ENCODE data around the gene OGFOD3. TPM values are rescaled to one million over a fixed set of nuclear protein-coding genes. Genes with fewer than 3 reads are reported as not detected.
A peak's percentile ranks its signal among the peaks of the same experiment; 100 is the strongest.
"Not testable (repeated sequence)": the region's sequence is repeated elsewhere in the genome, so short reads cannot be mapped to it uniquely, and the experiment has no call there.

Gene OGFOD3
- total RNA-seq, 1 donor from 2014 or later = 15.9 TPM

DNA sequence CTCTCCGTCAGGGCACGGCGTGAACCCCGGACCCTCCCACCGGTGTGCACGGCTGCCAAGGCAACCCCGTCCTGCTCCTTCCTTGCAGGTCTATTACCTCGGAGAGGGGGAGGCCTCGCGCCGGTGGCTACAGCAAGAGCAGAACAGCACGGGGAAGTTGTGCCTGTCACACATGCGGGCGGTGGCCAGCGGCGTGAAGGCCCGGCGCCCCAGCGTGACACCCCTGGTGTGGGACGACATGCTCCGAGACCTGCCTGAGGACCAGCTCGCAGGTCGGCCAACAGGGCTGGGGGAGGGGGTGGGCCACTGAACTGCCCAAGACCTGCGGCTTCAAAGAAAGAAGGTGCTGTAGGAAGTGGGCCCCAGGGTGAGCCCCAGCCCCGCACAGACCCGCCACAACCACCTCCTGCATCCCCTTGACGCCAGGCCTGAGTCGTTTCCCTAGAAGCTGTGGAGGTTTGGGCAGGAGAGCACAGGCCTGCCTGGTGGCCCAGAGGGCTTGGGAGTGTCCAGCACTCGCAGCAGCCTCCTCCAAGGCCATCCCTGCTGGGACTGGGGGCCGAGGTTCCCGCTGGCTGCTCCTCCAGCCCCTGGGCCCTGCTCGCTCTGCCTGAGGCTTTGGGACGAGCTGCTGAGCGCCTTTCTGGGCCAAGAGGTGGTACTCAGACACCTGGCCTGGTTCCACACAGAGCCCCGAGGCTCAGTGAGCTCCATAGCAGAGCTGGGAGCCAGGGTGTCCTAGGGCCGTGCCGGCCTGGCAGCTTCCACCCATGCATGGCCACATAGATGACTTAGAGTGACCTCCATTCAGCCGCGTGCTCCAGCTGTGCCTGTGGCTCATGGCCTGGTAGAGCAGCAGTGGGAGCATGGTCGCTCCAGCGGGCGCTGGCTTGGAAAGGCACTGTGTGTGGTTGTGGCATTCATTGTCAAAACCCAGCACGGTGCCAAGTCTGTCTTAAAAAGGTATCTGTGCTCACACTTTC lies 17.5 kb upstream of the OGFOD3 start:
- DNase-seq (ENCODE audit: low spot score in 2 of 2) (no peak), FAIRE-seq (no peak)

DNA sequence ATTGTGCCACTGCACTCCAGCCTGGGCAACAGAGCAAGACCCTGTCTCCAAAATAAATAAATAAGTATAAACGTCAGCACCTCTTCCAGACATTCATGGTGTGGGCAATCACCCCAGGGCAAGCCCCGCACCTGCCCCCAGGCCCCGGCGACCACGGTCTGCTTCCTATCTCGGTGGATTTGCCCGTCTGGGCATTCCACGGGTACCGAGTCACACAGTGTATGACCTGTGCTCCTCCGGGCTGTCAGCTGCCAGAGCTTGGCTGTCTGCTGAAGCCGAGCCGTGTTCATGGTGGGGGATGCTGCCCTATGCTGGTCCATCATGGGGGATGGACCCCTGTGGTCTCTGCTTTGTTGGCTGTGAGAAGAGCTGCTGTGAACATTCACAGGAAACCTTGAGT lies 16.7 kb upstream of the OGFOD3 start:
- FAIRE-seq = no peak
- DNase-seq (ENCODE audit: low spot score in 2 of 2) = no peak

DNA sequence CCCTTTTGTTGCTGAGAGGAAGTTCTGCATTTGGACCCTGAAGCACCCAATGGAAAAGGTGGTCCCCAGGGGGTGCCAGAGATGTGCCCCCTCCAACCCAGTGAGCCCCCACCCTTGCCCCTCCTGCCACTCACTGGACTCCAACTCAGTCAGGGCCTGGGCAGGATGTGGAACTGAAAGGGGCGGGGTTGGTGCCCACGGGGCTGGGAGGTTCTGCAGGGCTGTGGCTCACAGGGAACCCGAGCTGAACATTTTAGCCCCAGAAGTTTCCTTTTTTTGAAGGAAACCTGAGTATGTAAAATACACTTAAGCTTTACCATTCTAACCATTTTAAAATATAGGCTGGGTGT lies 15.8 kb upstream of the OGFOD3 start:
- FAIRE-seq (no peak), DNase-seq (ENCODE audit: low spot score in 2 of 2) (no peak)

DNA sequence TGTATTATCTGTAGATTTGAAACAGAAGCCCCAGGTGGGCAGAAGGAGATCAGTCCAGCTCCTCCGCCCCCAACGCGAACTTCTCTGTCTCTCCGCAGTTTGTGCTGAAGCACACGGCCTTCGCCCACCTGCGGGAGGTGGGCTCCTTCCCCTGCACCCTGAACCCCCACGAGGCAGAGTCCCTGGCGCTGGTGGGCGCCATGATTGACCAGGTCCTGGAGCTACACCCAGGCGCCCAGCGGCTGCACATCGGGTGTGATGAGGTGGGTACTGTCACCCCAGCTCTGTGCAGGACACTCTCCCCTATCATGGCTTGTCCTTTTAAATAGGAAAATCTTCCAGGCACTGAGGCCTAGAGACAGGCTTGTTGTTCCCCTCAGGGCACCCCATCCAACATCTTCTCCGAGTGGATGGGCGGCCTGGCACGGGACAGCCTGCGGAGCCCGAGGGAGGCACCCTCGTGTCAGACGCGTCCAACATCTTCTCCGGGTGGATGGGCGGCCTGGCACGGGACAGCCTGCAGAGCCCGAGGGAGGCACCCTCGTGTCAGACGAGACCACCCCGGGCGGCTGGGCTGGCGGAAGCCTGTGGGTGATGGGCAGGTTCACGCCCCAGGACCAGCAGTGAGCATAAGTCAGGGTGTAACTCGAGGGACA lies 15.3 kb upstream of the OGFOD3 start:
- FAIRE-seq (no peak), DNase-seq (ENCODE audit: low spot score in 2 of 2) (no peak)

DNA sequence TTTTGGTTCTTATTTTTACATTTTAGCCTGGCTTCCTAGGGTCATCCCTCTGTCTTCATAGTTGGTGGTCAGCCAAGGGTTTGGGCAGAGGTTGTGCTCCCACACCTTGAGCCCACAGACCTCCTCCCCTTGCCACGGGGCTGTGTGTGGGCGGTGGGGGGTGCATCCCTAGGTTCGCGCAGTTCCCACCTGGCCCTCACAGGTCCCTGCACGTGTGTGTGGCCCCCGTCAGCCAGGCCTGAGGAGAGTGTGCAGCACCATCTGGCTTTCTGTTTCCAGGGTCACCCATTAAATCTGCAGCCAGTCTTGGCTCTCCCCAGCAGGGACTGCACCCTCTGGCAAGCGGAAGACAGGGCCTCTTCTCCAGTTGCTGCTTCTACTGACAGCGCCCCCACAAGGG lies 13.6 kb upstream of the OGFOD3 start:
- no peak for DNase-seq (ENCODE audit: low spot score in 2 of 2)
- FAIRE-seq = no peak

DNA sequence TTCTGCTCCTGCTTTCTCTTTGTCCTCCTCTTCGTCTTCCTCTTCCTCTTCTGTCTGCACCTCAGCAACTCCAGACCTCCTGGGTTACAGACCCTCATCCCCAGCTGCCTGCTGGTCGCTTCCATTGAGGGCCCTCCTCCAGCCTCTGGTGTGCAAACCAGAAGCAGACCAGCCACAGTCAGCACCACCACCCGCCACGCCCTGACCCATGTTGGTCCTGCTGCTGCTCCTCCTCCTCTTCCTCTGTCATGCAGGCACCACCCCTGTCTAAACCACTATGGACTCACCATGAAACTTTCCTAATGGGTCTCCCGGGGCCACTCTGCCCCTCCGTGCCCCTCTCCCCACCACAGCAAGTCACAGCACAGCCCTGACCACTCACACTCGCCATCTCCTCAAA lies 11.4 kb upstream of the OGFOD3 start:
- FAIRE-seq (no peak), DNase-seq (ENCODE audit: low spot score in 2 of 2) (no peak)

DNA sequence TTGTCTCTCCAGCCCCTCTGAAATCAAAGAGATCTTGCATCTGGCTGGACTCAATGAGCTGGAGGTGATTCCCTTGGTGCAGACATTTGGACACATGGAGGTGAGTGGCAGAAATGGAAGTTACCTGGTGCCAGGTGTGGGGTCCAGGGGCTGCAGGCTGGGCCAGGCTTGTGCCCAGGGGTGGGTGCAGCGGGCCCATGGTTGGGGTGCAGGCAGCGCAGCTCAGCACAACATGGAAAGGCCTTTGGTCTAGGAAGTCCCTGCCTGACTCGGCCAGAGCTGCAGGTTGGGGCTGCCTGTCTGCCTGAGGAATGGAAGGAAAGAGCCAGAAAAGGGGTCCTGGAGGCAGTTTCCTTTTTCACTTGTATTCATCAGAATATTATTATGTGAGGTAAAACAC lies 10.2 kb upstream of the OGFOD3 start:
- FAIRE-seq = no peak

DNA sequence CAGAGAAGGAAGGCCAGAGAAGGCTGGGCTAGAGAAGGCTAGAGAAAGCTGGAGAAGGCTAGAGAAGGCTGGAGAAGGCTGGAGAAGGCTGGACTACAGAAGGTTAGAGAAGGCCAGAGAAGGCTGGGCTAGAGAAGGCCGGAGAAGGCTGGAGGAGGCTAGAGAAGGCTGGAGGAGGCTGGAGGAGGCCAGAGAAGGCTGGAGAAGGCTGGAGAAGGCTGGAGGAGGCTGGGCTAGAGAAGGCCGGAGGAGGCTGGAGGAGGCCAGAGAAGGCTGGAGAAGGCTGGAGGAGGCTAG lies 6.4 kb upstream of the OGFOD3 start:
- no peak for FAIRE-seq
- DNase-seq (ENCODE audit: low spot score in 2 of 2) = no peak

More for the DNA sequence above, 10.2 kb upstream of the OGFOD3 start:
- no peak for DNase-seq (ENCODE audit: low spot score in 2 of 2)

DNA sequence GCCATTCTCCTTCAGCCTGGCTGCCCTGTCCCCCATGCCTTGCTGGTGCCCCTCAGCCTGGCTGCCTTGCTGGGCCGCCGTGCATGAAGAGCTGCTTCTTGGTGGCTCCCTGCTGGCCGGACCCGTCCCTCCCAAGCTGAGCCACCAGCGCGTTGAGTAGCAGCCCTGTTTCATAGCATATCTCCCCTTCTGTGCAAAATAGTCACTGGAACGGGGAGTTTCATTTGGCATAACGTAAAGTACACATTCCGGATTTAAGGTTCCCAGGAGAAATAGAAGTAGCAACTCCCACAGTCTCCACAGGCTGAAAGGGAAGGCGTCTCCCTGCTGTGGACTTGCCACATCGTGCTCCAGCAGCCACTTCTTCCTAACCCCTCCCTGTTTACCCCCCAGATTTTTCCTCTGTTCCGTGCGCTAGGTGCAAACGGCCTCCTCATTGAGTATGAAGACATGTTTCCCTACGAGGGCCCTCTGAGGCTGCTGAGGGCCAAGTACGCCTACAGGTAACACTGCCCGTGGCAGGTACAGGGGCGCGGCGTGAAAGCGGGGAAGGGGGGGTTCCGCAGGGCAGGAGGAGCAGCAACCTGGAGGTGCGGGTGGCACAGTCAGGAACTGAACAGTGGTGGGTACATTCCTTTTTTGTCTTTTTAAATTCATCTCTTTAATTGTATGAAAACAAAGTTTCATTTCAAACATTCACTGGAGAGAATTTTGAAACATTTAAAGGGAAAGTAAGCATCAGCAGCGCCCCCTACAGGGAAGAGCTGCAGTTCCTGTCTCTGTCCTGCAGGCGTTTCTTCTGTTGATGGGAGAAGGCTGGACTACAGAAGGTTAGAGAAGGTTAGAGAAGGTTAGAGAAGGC lies 5.8 kb upstream of the OGFOD3 start:
- FAIRE-seq (no peak), DNase-seq (ENCODE audit: low spot score in 2 of 2) (no peak)

DNA sequence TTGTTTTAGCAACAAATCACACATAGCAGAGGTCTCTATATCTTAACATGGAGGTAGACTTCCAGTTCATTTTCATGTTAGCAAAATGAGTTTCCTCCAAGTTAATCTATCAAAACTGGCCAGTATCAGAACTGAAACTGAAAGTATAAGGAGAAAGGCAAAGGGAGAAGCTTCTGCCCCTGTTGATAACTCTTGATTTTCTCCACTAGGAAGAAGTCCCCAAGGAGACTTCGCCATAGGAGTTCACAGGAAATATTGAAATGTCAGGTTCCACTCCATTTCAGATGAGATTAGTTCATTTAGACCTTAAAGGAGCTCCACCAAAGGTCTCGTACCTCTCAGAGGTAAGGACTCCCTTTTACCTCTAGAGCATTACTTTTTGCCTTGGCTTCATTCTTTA lies 1.2 kb upstream of the OGFOD3 start:
- FAIRE-seq (no peak), DNase-seq (ENCODE audit: low spot score in 2 of 2) (no peak)

DNA sequence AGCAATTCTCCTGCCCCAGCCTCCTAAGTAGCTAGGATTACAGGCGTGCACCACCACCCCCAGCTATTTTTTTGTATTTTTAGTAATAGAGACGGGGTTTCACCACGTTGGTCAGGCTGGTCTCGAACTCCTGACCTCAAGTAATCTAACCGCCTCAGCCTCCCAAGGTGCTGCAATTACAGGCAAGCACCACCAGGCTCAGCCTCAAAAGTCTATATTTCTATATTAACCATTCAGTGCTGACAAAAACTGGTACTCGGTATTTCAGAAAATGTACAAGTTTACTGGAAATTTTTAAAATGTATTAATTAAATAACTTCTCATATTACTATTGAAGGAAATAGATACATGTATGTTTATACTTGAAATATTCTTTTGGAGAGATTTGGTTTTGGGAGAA lies 1.6 kb downstream of the OGFOD3 start:
- DNase-seq (ENCODE audit: low spot score in 2 of 2) = no peak
- FAIRE-seq = no peak

DNA sequence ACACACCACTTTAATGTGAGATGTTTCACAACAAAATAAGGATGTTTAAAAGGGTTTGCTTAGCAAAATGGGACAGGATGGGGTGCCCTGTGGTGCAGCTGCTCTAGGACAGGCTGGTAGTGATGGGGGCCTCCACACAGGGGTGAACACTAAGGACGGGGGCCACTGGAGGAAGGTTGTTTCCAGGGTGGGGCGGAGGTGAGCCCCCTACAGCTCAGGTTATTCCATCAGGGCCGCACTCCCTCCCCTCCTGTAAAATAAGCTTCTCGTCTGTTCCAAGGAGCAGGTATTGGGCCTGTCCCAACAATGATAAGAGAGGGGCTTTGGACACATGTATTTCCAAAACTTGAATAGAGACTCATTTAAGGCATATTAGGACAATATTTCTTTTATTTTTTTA lies 2.1 kb downstream of the OGFOD3 start:
- no peak for DNase-seq (ENCODE audit: low spot score in 2 of 2)
- no peak for FAIRE-seq

DNA sequence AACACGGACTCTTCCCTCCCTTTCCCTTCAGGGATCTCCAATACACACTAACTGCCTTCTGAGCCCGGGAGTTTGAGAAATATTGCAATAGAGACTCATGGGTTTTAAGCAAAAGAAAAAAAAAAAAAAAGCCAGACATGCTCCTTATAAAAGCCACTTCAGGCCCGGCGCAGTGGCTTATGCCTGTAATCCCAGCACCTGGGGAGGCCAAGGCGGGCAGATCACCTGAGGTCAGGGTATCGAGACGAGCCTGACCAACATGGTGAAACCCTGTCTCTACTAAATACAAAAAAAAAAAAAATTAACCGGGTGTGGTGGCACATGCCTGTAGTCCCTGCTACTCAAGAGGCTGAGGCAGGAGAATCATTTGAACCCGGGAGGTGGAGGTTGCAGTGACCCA lies 2.6 kb downstream of the OGFOD3 start:
- no peak for DNase-seq (ENCODE audit: low spot score in 2 of 2)
- FAIRE-seq = no peak

DNA sequence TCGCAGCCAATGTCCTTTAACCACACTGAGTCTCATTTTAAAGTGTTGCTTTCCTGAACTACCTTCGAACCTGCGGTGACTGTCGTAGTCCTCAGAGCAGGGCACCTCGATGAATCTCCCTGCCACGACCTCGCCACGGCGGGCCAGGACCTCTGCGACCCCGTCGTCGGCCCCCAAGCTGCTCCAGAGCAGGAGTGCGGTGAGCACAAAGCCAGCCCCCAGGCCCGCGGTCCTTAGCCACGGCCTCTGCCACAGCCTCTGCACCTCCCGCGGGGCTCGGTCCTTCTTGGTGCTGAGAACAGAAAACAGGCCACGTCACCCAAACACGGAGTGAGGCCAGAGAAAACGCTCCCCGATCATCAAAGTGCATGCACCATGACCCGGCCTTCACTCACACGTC lies 3.0 kb downstream of the OGFOD3 start:
- FAIRE-seq (no peak), DNase-seq (ENCODE audit: low spot score in 2 of 2) (no peak)

DNA sequence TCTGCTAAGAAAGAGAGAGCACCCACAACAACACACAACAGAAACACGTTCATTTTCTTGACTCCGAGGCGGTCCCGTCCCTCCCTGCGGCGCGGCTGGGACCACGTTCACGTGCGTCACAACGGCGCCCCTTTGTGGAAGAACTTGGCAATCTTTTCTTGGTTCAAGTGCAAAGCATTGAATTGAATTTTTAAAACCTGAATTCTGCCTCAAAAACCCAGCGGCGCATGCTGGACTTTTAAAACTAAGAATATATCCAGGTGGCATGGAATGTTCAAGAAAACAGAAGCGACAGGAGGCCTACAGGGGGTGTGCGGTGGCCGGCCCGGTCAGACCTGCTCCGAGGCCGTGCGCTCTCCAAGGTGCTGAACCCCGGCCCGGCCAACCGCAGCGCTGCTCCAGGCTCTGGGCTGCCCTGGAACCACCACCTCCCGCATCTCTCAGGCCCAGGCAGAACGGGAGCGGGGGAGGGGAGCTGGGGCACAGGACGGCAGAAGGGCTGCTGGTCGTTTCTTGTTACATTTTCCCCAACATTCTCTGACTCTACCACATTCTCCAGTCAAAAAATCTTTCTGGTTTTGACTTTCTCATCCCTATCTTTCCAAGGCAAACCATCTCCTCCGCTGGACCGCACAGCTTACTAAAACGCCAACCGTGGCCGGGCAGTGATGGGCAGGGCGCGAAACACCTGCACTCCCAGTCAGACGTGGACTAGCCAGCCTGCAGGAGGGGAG lies 3.7 kb downstream of the OGFOD3 start:
- FAIRE-seq (no peak), DNase-seq (ENCODE audit: low spot score in 2 of 2) (peak; percentile 80 to 83)

DNA sequence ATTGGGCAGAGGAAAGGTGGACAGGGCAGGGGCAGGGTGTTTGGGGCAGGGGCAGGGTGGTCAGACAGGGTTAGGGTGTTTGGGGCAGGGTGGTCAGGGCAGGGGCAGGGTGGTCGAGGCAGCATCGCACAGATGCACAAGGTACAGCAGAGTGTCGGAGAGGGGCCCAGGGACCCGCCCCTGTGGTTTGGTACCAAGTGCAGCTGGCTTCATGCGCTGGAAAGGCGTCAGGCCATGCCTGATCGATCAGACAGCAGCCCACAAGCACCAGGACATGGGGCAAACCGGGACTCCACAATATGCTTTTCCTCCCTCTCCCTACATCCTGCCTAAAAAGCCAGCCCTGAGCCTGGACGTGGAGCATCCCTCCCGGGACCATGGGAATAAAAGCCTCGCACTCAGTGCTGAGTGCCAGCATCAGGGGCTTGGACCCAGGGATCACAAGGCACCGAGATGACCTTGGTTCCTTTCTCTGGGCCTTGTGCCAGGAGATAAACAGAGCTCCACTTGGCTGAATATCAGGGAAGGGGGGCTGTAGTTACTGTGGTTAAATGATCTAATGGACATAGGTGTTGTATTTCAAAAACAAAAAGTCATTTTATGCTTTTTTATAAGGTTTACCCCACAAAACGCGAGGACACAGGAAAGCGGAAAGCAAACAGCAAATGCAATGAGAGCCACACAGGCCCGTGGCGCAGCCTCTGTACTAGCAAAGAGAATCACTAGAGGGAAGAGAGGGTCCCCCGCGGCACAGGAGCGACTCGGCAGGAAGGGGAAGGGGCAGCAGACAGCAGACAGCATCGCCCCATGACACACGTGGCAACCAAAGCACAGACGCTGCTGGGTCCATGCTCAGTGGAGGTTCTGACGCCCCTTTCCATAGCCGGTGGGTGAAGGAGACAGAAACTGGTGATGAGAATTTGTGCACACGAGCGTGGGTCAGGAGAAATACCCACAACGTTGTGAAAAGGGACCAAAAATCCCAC lies 5.6 kb downstream of the OGFOD3 start:
- DNase-seq (ENCODE audit: low spot score in 2 of 2) = no peak
- no peak for FAIRE-seq

DNA sequence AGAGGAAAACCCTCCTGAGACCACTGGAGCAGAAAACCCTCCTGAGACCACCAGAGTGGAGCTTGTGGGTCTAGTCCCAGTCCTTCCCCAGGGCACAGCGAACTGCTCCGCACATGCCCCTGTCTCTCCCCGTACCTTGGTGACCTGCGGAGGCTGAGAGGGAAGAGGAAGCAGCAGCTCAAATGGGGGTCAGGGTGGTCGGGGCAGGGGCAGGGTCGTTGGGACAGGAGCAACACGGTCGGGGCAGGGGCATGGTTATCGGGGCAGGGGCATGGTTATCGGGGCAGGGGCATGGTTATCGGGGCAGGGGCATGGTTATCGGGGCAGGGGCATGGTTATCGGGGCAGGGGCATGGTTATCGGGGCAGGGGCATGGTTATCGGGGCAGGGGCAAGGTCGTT lies 6.3 kb downstream of the OGFOD3 start:
- DNase-seq (ENCODE audit: low spot score in 2 of 2); FAIRE-seq: not testable (repeated sequence)

DNA sequence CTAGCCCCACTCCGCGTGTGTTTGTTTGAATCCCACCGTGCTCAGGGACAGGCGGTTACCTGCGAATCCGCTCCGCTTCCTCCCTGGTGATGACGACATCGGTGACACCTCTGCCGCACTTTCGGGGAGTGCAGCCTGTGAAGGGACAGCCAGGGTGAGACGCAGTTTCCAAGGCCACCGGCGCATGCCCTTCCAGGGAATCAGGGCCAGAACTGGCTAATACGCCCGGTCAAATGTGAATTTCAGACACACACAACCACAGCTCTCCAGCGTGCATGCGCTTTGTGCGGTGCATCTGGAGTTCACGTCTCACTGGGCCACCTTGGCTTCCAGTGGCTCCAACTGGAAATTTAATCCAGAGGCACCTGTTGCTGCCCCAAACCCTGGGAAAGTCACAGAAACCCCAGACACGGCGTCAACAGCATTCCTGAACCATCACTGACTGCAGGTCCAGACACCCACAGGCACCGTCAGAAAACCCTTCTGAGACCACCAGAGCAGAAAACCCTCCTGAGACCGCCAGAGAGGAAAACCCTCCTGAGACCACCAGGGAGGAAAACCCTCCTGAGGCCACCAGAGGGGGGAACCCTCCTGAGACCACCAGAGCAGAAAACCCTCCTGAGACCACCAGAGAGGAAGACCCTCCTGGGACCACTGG lies 6.9 kb downstream of the OGFOD3 start:
- FAIRE-seq (no peak), DNase-seq (ENCODE audit: low spot score in 2 of 2) (no peak)
